Mesenchymal stem cell (in vitro differentiated cells and primary cell): Measurements from ENCODE around the gene RNF175.

ENCODE experiments used
- DNase-seq: peaks from one replicate; pipeline ENCODE4 v3.0.0-alpha.2; 2013
- H2AFZ ChIP-seq: one replicate; pipeline ENCODE4 v1.6.1; 2013; ENCODE audit warnings: low read depth, mild to moderate bottlenecking, control low read depth, inconsistent platforms, low read length, moderate library complexity
- H2AK5ac ChIP-seq: 2 replicates; pipeline ENCODE4 v1.6.1; 2013; ENCODE audit warnings: low read length, moderate library complexity, mild to moderate bottlenecking, inconsistent platforms; ENCODE audit not compliant: severe bottlenecking
- H2BK120ac ChIP-seq: one replicate; pipeline ENCODE4 v1.6.1; 2013; ENCODE audit warnings: low read depth, mild to moderate bottlenecking, inconsistent platforms, low read length, moderate library complexity
- H2BK12ac ChIP-seq, 2 experiments: one replicate each; pipeline ENCODE4 v1.6.1; 2013; ENCODE audit warnings: inconsistent platforms in 2 of 2, low read length in 2 of 2, mild to moderate bottlenecking in 2 of 2, moderate library complexity in 2 of 2, control low read depth in 1 of 2
- H2BK15ac ChIP-seq: one replicate; pipeline ENCODE4 v1.6.1; 2013; ENCODE audit warnings: mild to moderate bottlenecking, low read depth, inconsistent platforms; ENCODE audit not compliant: poor library complexity, severe bottlenecking
- H2BK5ac ChIP-seq: 2 replicates; pipeline ENCODE4 v1.6.1; 2013; ENCODE audit warnings: low read depth, mild to moderate bottlenecking, low read length, control low read depth, inconsistent platforms; ENCODE audit not compliant: poor library complexity, severe bottlenecking
- H3K14ac ChIP-seq, 2 experiments: one replicate each; pipeline ENCODE4 v1.6.1; 2013; ENCODE audit warnings: inconsistent platforms in 2 of 2, low read length in 2 of 2, control low read depth in 1 of 2, mild to moderate bottlenecking in 1 of 2, moderate library complexity in 1 of 2
- H3K18ac ChIP-seq, 2 experiments: one replicate each; pipeline ENCODE4 v1.6.1; 2013; ENCODE audit warnings: inconsistent platforms in 2 of 2, low read length in 2 of 2, control low read depth in 1 of 2, low read depth in 1 of 2, mild to moderate bottlenecking in 1 of 2
- H3K23ac ChIP-seq, 2 experiments: one replicate each; pipeline ENCODE4 v1.6.1; 2013; ENCODE audit warnings: inconsistent platforms in 2 of 2, low read length in 2 of 2, mild to moderate bottlenecking in 2 of 2, moderate library complexity in 2 of 2, control low read depth in 1 of 2
- H3K27ac ChIP-seq: 2 replicates; pipeline ENCODE4 v1.5.1; 2013; ENCODE audit warnings: mild to moderate bottlenecking, moderate library complexity, low read length, control low read depth, inconsistent platforms; ENCODE audit not compliant: poor library complexity, severe bottlenecking
- H3K27me3 ChIP-seq, 2 experiments: 2 replicates each; pipeline versions ENCODE4 v1.6.1 to v1.7.0; 2013; ENCODE audit warnings: low read length in 2 of 2, mild to moderate bottlenecking in 2 of 2, moderate library complexity in 2 of 2, control low read depth in 1 of 2, inconsistent platforms in 1 of 2; ENCODE audit not compliant: control insufficient read depth in 1 of 2, insufficient read depth in 1 of 2
- H3K36me3 ChIP-seq, 2 experiments: 2 replicates each; pipeline versions ENCODE4 v1.6.1 to v1.7.0; 2013; ENCODE audit warnings: low read length in 2 of 2, control low read depth in 1 of 2, inconsistent platforms in 1 of 2, low read depth in 1 of 2, mild to moderate bottlenecking in 1 of 2; ENCODE audit not compliant: insufficient read depth in 2 of 2, control insufficient read depth in 1 of 2
- H3K4ac ChIP-seq, 2 experiments: one replicate each; pipeline ENCODE4 v1.6.1; 2013; ENCODE audit warnings: inconsistent platforms in 2 of 2, low read length in 2 of 2, mild to moderate bottlenecking in 2 of 2, moderate library complexity in 2 of 2, control low read depth in 1 of 2, low read depth in 1 of 2
- H3K4me1 ChIP-seq: 2 replicates; pipeline ENCODE4 v1.6.1; 2013; ENCODE audit warnings: low read depth, low read length, control low read depth; ENCODE audit not compliant: control insufficient read depth, insufficient read depth
- H3K4me2 ChIP-seq: 2 replicates; pipeline ENCODE4 v1.6.1; 2013; ENCODE audit warnings: low read length, mild to moderate bottlenecking, inconsistent platforms; ENCODE audit not compliant: poor library complexity, severe bottlenecking
- H3K4me3 ChIP-seq, 2 experiments: 2 replicates each; pipeline versions ENCODE4 v1.5.1 to v1.7.0; 2013; ENCODE audit warnings: low read length in 2 of 2, mild to moderate bottlenecking in 2 of 2, control low read depth in 1 of 2, low read depth in 1 of 2; ENCODE audit not compliant: insufficient read depth in 1 of 2
- H3K79me1 ChIP-seq: replicated peaks from 2 replicates; pipeline ENCODE4 v1.6.1; 2013; ENCODE audit warnings: mild to moderate bottlenecking, control low read depth, low read length, inconsistent platforms; ENCODE audit not compliant: poor library complexity, severe bottlenecking
- H3K9ac ChIP-seq: 2 replicates; pipeline ENCODE4 v1.7.0; 2013; ENCODE audit warnings: mild to moderate bottlenecking, low read length, moderate library complexity
- H3K9me3 ChIP-seq: 2 replicates; pipeline ENCODE4 v1.7.0; 2013; ENCODE audit warnings: mild to moderate bottlenecking, low read length; ENCODE audit not compliant: control insufficient read depth
- H4K8ac ChIP-seq: one replicate; pipeline ENCODE4 v1.6.1; 2013; ENCODE audit warnings: inconsistent platforms, mild to moderate bottlenecking, low read length, moderate library complexity
- H4K91ac ChIP-seq: one replicate; pipeline ENCODE4 v1.6.1; 2013; ENCODE audit warnings: mild to moderate bottlenecking, low read length, inconsistent platforms
- WGBS: methylation state at CpG from one replicate; pipeline ENCODE4 v1.1.7; 2013; ENCODE audit warnings: mixed read lengths; 5-methylcytosine and 5-hydroxymethylcytosine counted together

Gene RNF175

DNA sequence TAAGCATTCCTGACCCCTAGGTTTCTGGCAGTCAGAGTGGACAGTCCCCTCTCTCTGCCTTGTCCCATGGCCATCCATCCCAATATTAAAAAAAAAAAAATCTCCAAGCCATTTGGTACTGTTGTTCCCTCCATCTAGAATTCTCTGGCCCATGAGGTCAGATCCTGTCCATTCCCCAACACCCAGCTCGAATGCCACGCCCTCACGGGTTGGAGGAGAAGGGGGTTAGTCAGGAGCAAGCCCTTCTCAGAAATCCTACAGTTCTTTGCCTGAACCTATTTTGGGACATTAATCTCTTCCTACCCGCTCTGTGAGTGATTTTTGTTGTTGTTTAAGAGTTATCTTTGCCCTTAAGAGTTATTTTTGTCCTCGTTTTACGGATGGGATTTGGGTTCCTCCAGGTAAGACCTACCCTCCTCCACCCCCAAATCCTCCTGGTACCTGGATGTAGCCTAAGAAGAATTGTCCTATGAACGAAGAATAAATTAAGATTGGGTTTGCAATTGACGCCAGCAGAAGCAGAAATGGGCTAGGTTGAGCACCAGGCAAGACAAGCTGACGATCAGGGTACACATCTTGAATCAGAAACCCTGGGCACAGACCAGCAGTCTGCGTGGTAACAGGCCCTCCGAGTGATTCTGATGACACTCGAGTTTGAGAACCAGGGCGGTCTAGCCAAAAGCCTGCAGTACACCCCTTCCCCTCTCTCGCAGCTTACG, 977 bp downstream of the RNF175 start:
- WGBS, result 26% methylated on average over 10 of the region's 15 CpGs
- Histone ChIP-seq H3K4ac (no peak overlapping the region), H3K27me3 (peaks cover 16 to 49% of the 10 kb centered on the region in 2 experiments)

DNA sequence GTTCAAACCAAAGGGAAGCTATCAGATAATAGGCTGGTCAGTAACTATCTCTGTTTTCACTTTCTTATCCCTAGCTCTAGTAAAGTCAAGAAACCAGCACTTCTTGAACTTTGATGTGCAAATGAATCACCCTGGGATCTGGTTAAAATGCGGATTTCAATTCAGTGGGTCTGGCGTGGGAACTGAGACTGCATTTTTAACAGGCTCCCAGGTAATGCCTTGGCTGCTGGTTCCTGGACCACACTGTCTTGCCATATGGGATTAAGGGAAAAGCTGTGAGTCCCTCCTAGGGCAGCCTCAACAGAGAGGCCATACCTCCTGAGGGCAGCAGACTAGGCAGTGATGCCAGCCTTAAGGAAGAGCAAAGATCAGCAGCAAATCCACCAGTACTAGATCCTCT, 1.7 kb downstream of the RNF175 start:
- Histone ChIP-seq H3K27me3 (peaks cover 16 to 46% of the 10 kb centered on the region in 2 experiments), H4K8ac (no peak overlapping the region)
- WGBS, result 52% methylated on average over 2 of the region's 2 CpGs

More for the DNA sequence above, 977 bp downstream of the RNF175 start:
- Histone ChIP-seq H3K4me2 (peak overlapping the region; percentile 97), H3K4me3 (peak overlapping the region; percentile 71 to 72), H3K18ac (no peak overlapping the region), H3K36me3 (no peaks in the 10 kb centered on the region), H2BK120ac (no peak overlapping the region), H4K8ac (no peak overlapping the region), H3K9me3 (no peaks in the 10 kb centered on the region), H3K23ac (no peak overlapping the region), H3K79me1 (no peaks in the 10 kb centered on the region), H2AK5ac (no peak overlapping the region), H2AFZ (no peak overlapping the region), H4K91ac (no peak overlapping the region), H2BK12ac (no peak overlapping the region), H2BK15ac (no peak overlapping the region), H3K14ac (no peak overlapping the region), H2BK5ac (no peak overlapping the region), H3K4me1 (peaks cover 12% of the 10 kb centered on the region), H3K9ac (peak overlapping the region; percentile 19), H3K27ac (no peak overlapping the region)
- DNase-seq, result no peak

DNA sequence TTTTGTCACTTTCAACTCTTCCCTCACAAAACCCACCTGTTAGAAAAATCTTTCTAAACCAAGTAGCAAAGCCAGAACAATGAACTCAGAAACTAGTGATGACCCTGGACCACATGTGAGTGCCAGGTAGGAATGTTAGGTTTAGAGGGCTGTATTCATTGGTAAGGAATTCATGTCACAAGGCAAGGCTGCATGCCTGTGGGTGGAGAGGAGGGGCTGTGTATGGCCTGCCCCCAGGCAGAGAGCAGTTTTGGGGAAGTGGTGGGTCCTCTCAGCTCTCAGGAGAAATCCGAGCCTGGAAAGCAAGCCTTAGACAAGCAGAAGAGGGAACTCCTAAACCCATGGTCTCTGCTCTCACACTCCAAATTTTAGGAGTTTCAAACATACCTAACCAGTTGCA, 2.4 kb downstream of the RNF175 start:
- DNase-seq, result no peak
- Histone ChIP-seq H2BK120ac (no peak overlapping the region), H3K9ac (no peak overlapping the region), H3K18ac (no peak overlapping the region), H2AFZ (no peak overlapping the region), H2BK12ac (no peak overlapping the region), H2BK5ac (no peak overlapping the region), H2BK15ac (no peak overlapping the region), H3K14ac (no peak overlapping the region), H3K9me3 (no peaks in the 10 kb centered on the region), H3K4me3 (no peak overlapping the region), H4K8ac (no peak overlapping the region), H3K23ac (no peak overlapping the region), H2AK5ac (no peak overlapping the region), H3K27ac (no peak overlapping the region), H4K91ac (no peak overlapping the region), H3K27me3 (peaks cover 16 to 46% of the 10 kb centered on the region in 2 experiments), H3K4ac (no peak overlapping the region), H3K4me1 (peaks cover 12% of the 10 kb centered on the region), H3K36me3 (no peaks in the 10 kb centered on the region), H3K4me2 (no peak overlapping the region), H3K79me1 (no peaks in the 10 kb centered on the region)
- no CpG with 5 or more reads among the region's 1 CpG for WGBS

More for the DNA sequence above, 1.7 kb downstream of the RNF175 start:
- Histone ChIP-seq H3K23ac (no peak overlapping the region), H2BK15ac (no peak overlapping the region), H2BK12ac (no peak overlapping the region), H3K4me1 (peaks cover 12% of the 10 kb centered on the region), H3K18ac (no peak overlapping the region), H2BK5ac (no peak overlapping the region), H3K4ac (no peak overlapping the region), H3K14ac (no peak overlapping the region), H3K9ac (no peak overlapping the region), H3K4me2 (no peak overlapping the region), H3K79me1 (no peaks in the 10 kb centered on the region), H4K91ac (no peak overlapping the region), H3K9me3 (no peaks in the 10 kb centered on the region), H2AK5ac (no peak overlapping the region), H2AFZ (no peak overlapping the region), H3K4me3 (no peak overlapping the region), H2BK120ac (no peak overlapping the region), H3K36me3 (no peaks in the 10 kb centered on the region), H3K27ac (no peak overlapping the region)
- no peak for DNase-seq

DNA sequence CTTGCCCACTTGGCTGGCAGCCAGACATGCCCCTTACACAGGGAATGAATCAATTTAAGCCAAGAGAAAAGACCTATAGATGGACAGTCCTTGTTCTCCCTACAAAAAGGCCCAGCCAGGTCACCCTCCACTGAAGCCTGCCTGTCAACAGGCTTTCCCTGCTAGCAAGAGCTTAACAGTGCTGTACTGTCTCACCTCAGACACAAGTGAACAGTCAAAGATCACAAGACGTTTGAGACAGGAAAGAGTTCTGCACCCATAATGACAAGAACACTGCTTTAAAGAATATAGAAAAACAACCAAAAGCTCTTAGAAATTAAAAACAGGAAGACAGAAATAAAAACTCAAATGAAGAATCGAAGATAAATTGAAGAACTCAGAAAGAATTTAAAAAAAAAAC, 4.6 kb downstream of the RNF175 start:
- Histone ChIP-seq H2AK5ac (no peak overlapping the region), H3K9me3 (no peaks in the 10 kb centered on the region), H2AFZ (no peak overlapping the region), H3K79me1 (no peaks in the 10 kb centered on the region), H3K27me3 (peaks cover 15 to 37% of the 10 kb centered on the region in 2 experiments), H2BK15ac (no peak overlapping the region), H2BK5ac (no peak overlapping the region), H3K23ac (no peak overlapping the region), H3K4me1 (peaks cover 12% of the 10 kb centered on the region), H2BK12ac (no peak overlapping the region), H3K18ac (no peak overlapping the region), H3K36me3 (no peaks in the 10 kb centered on the region), H3K4me3 (no peak overlapping the region), H3K4ac (no peak overlapping the region), H3K9ac (no peak overlapping the region), H2BK120ac (no peak overlapping the region), H3K4me2 (no peak overlapping the region), H3K27ac (no peak overlapping the region), H4K8ac (no peak overlapping the region), H3K14ac (no peak overlapping the region), H4K91ac (no peak overlapping the region)
- DNase-seq, result no peak
- 75% methylated on average over 1 of the region's 2 CpGs for WGBS
